HepG2 (cell line): ENCODE measurements around the gene ENO2. TPM values are rescaled to one million over a fixed set of nuclear protein-coding genes. Genes with fewer than 3 reads are reported as not detected.

Experiments used
- ARNTL ChIP-seq: sonication (generic); formaldehyde crosslinking; IDR thresholded peaks from 2 replicates; pipeline ENCODE4 v1.4.0; 2020; ENCODE audit warnings: mild to moderate bottlenecking, missing genetic modification reagents
- ATF4 ChIP-seq, 2 experiments: fragments of 450-650 bp in 1 of 2; sonication (generic) in 1 of 2; formaldehyde crosslinking; IDR thresholded peaks; 2 replicates each; pipeline versions ENCODE4 v1.5.0 to v1.8.0; 2020 to 2022; ENCODE audit warnings: mild to moderate bottlenecking in 1 of 2, missing genetic modification reagents in 1 of 2
- CCAR2 ChIP-seq: fragments of 200-400 bp; formaldehyde crosslinking; optimal IDR thresholded peaks from 2 replicates; pipeline ENCODE3; 2018; ENCODE audit warnings: low read depth, mild to moderate bottlenecking, low read length, moderate library complexity
- HNF4A ChIP-seq: sonication (generic); formaldehyde crosslinking; IDR thresholded peaks from 2 replicates; pipeline ENCODE4 v1.4.0; 2020; ENCODE audit warnings: missing genetic modification reagents
- HOXA5 ChIP-seq: sonication (generic); formaldehyde crosslinking; IDR thresholded peaks from 2 replicates; pipeline ENCODE4 v1.4.0; 2020; ENCODE audit warnings: missing genetic modification reagents
- KDM5B ChIP-seq: sonication (generic); formaldehyde crosslinking; IDR thresholded peaks from 2 replicates; pipeline ENCODE4 v1.4.0; 2020; ENCODE audit warnings: missing genetic modification reagents, mild to moderate bottlenecking, borderline replicate concordance
- MIXL1 ChIP-seq: IDR thresholded peaks from 2 replicates; pipeline ENCODE4 v1.6.1; 2016
- NR1H2 ChIP-seq: sonication (generic); formaldehyde crosslinking; IDR thresholded peaks from 2 replicates; pipeline ENCODE4 v1.8.1; 2022; ENCODE audit warnings: low read depth, missing genetic modification reagents, borderline replicate concordance
- NR2F1 ChIP-seq, 2 experiments: fragments of 450-650 bp in 1 of 2; formaldehyde crosslinking in 1 of 2; IDR thresholded peaks; 2 replicates each; pipeline versions ENCODE4 v1.5.0 to v1.6.1; 2016 to 2020; ENCODE audit warnings: mild to moderate bottlenecking in 1 of 2, missing compliant biosample characterization in 1 of 2, missing genetic modification reagents in 1 of 2, moderate library complexity in 1 of 2
- NR2F2 ChIP-seq: IDR thresholded peaks from 2 replicates; pipeline ENCODE4 v1.6.1; 2012; ENCODE audit warnings: low read depth, inconsistent platforms, borderline replicate concordance
- NR2F6 ChIP-seq, 2 experiments: IDR thresholded peaks; 2 replicates each; pipeline ENCODE4 v1.6.1; 2016; ENCODE audit warnings: antibody characterized with exemption in 1 of 2, mild to moderate bottlenecking in 1 of 2
- RFX5 ChIP-seq: IDR thresholded peaks from 2 replicates; pipeline ENCODE4 v1.6.1; 2011; ENCODE audit warnings: low read depth, low read length, improper control_type of control experiment
- TEAD2 ChIP-seq: sonication (generic); formaldehyde crosslinking; IDR thresholded peaks from 2 replicates; pipeline ENCODE4 v1.9.0; 2021; ENCODE audit warnings: missing genetic modification reagents
- ZFP90 ChIP-seq: sonication (generic); formaldehyde crosslinking; IDR thresholded peaks from 2 replicates; pipeline ENCODE4 v1.8.0; 2022; ENCODE audit warnings: missing genetic modification reagents, mild to moderate bottlenecking, inconsistent platforms, borderline replicate concordance
- ZNF292 ChIP-seq: sonication (generic); formaldehyde crosslinking; IDR thresholded peaks from 2 replicates; pipeline ENCODE4 v1.8.1; 2022; ENCODE audit warnings: mild to moderate bottlenecking, low read depth, missing genetic modification reagents, borderline replicate concordance
- ZNF329 ChIP-seq: sonication (generic); formaldehyde crosslinking; IDR thresholded peaks from 2 replicates; pipeline ENCODE4 v1.9.0; 2021; ENCODE audit warnings: low read depth, mild to moderate bottlenecking, missing genetic modification reagents
- ZNF446 ChIP-seq: sonication (generic); formaldehyde crosslinking; IDR thresholded peaks from 2 replicates; pipeline ENCODE4 v1.5.0; 2020; ENCODE audit warnings: mild to moderate bottlenecking, missing genetic modification reagents
- ZNF619 ChIP-seq: sonication (generic); formaldehyde crosslinking; IDR thresholded peaks from 2 replicates; pipeline ENCODE4 v1.4.0; 2020; ENCODE audit warnings: mild to moderate bottlenecking, missing genetic modification reagents
- ZNF737 ChIP-seq: sonication (generic); formaldehyde crosslinking; IDR thresholded peaks from 2 replicates; pipeline ENCODE4 v1.5.0; 2020; ENCODE audit warnings: missing genetic modification reagents, mild to moderate bottlenecking, borderline replicate concordance
- ZNF766 ChIP-seq: sonication (generic); formaldehyde crosslinking; IDR thresholded peaks from 2 replicates; pipeline ENCODE4 v1.5.0; 2020; ENCODE audit warnings: missing genetic modification reagents, borderline replicate concordance
- polyA plus RNA-seq, 8 experiments: library from polyadenylated mRNA; depleted of rRNA in 3 of 8; stranded (reverse) in 7 of 8; unstranded in 1 of 8; fragments of >200 nt; fragmentation: Illumina TruSeq in 4 of 8; extraction: Trizol in 4 of 8; gene quantifications; 2 replicates each; pipeline versions ENCODE4 v1.2.1 to v1.2.3, GENCODE V29; 2011 to 2016; ENCODE audit warnings: low read depth in 4 of 8, missing spikeins in 1 of 8, mixed read lengths in 1 of 8; ENCODE audit not compliant: insufficient read depth in 1 of 8
- total RNA-seq, 5 experiments: library from RNA; depleted of rRNA; stranded (reverse); fragments of >200 nt; fragmentation: Illumina TruSeq; extraction: Trizol; gene quantifications; 2 replicates each; pipeline ENCODE4 v1.2.3, GENCODE V29; 2016; ENCODE audit warnings: low read depth in 1 of 5
- TF ChIP-seq, protein P1 (sequence below): sonication (generic); formaldehyde crosslinking; IDR thresholded peaks from 2 replicates; pipeline ENCODE4 v1.4.0; 2020; ENCODE audit warnings: mild to moderate bottlenecking, missing genetic modification reagents
- TF ChIP-seq, protein P2 (sequence below): sonication (generic); formaldehyde crosslinking; IDR thresholded peaks from 2 replicates; pipeline ENCODE4 v1.4.0; 2020; ENCODE audit warnings: missing genetic modification reagents, mild to moderate bottlenecking, borderline replicate concordance
- TF ChIP-seq, protein P3 (sequence below): sonication (generic); formaldehyde crosslinking; conservative IDR thresholded peaks from 2 replicates; pipeline ENCODE4 v1.4.0; 2020; ENCODE audit warnings: mild to moderate bottlenecking, missing genetic modification reagents, moderate library complexity

The ENO2 gene
- total and polyA plus RNA-seq, 2 of the 13 experiments (the other 11 are each of a cell fraction or from before 2014, with no cell fraction given), result 19.3 to 136 TPM

GRCh38 chr12:6970096-6970527 is 55.7 kb downstream of the ENO2 start (continued):
- TF ChIP-seq CCAR2 (no peak), NR2F6 (IDR thresholded peaks at IDR 0.05) (peak; percentile 91), NR2F6 (CRISPR knock-in tag; IDR thresholded peaks at IDR 0.05) (peak; percentile 93), ZNF329 (CRISPR knock-in tag) (no peak), ZNF619 (CRISPR knock-in tag) (no peak), NR2F1 (CRISPR knock-in tag; IDR thresholded peaks at IDR 0.05) (peak; percentile 85 to 86), HNF4A (CRISPR knock-in tag) (peak; percentile 51), ZNF292 (CRISPR knock-in tag) (no peak), ATF4 (CRISPR knock-in tag; IDR thresholded peaks at IDR 0.05) (no peak), MIXL1 (no peak), ARNTL (CRISPR knock-in tag) (0 out of 2 replicates have a peak, but pooled peaks have one; percentile 38), TEAD2 (CRISPR knock-in tag) (0 out of 2 replicates have a peak, but pooled peaks have one; percentile 64), NR1H2 (no peak), KDM5B (CRISPR knock-in tag) (peak; percentile 20; the same call in 1 of the 2 replicates), ZNF737 (peak; percentile 80; the same call in 1 of the 2 replicates), RFX5 (no peak), HOXA5 (CRISPR knock-in tag) (no peak), ZFP90 (CRISPR knock-in tag) (no peak), ZNF446 (CRISPR knock-in tag) (0 out of 2 replicates have a peak, but pooled peaks have one; percentile 24), NR2F2 (peak; percentile 68; the same call in 1 of the 2 replicates), ZNF766 (CRISPR knock-in tag) (no peak)
- TF ChIP-seq, protein P1, sequence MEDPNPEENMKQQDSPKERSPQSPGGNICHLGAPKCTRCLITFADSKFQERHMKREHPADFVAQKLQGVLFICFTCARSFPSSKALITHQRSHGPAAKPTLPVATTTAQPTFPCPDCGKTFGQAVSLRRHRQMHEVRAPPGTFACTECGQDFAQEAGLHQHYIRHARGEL (CRISPR knock-in tag), result no peak
- TF ChIP-seq, protein P2, sequence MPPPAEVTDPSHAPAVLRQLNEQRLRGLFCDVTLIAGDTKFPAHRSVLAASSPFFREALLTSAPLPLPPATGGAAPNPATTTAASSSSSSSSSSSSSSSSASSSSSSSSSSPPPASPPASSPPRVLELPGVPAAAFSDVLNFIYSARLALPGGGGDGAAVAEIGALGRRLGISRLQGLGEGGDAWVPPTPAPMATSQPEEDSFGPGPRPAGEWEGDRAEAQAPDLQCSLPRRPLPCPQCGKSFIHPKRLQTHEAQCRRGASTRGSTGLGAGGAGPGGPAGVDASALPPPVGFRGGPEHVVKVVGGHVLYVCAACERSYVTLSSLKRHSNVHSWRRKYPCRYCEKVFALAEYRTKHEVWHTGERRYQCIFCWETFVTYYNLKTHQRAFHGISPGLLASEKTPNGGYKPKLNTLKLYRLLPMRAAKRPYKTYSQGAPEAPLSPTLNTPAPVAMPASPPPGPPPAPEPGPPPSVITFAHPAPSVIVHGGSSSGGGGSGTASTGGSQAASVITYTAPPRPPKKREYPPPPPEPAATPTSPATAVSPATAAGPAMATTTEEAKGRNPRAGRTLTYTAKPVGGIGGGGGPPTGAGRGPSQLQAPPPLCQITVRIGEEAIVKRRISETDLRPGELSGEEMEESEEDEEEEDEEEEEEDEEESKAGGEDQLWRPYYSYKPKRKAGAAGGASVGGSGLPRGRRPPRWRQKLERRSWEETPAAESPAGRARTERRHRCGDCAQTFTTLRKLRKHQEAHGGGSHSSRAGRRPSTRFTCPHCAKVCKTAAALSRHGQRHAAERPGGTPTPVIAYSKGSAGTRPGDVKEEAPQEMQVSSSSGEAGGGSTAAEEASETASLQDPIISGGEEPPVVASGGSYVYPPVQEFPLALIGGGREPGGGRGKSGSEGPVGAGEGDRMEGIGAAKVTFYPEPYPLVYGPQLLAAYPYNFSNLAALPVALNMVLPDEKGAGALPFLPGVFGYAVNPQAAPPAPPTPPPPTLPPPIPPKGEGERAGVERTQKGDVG (CRISPR knock-in tag), result no peak
- TF ChIP-seq, protein P3, sequence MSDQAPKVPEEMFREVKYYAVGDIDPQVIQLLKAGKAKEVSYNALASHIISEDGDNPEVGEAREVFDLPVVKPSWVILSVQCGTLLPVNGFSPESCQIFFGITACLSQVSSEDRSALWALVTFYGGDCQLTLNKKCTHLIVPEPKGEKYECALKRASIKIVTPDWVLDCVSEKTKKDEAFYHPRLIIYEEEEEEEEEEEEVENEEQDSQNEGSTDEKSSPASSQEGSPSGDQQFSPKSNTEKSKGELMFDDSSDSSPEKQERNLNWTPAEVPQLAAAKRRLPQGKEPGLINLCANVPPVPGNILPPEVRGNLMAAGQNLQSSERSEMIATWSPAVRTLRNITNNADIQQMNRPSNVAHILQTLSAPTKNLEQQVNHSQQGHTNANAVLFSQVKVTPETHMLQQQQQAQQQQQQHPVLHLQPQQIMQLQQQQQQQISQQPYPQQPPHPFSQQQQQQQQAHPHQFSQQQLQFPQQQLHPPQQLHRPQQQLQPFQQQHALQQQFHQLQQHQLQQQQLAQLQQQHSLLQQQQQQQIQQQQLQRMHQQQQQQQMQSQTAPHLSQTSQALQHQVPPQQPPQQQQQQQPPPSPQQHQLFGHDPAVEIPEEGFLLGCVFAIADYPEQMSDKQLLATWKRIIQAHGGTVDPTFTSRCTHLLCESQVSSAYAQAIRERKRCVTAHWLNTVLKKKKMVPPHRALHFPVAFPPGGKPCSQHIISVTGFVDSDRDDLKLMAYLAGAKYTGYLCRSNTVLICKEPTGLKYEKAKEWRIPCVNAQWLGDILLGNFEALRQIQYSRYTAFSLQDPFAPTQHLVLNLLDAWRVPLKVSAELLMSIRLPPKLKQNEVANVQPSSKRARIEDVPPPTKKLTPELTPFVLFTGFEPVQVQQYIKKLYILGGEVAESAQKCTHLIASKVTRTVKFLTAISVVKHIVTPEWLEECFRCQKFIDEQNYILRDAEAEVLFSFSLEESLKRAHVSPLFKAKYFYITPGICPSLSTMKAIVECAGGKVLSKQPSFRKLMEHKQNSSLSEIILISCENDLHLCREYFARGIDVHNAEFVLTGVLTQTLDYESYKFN (CRISPR knock-in tag), result no peak; the same call in 1 of the 2 replicates
